Fibroblast of skin of right biceps (primary cell): ENCODE measurements around the gene CLCNKA.

Experiments
- DNase-seq: peaks from one replicate; pipeline ENCODE4 v3.0.0-alpha.2; 2013

CLCNKA gene

DNA sequence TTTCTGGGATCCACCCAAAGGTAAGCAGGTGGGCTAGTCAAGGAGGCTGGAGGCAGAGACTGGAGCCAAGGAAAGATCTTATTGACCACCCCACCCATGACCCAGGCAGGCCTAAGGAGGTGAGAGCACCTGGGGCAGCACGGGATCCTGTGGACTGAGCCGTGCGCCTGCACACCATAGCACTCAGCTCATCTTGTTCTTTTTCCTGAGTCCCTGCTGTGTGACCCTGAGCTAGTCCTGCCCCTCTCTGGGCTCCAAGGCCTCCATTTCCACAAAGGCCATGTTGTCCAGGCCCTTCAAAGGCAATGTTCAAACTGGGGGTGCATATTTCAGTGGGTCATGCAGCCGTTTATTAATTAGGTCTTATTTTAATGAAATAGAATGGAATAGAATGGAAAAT lies 44.4 kb downstream of the CLCNKA start:
- DNase-seq: no peak

DNA sequence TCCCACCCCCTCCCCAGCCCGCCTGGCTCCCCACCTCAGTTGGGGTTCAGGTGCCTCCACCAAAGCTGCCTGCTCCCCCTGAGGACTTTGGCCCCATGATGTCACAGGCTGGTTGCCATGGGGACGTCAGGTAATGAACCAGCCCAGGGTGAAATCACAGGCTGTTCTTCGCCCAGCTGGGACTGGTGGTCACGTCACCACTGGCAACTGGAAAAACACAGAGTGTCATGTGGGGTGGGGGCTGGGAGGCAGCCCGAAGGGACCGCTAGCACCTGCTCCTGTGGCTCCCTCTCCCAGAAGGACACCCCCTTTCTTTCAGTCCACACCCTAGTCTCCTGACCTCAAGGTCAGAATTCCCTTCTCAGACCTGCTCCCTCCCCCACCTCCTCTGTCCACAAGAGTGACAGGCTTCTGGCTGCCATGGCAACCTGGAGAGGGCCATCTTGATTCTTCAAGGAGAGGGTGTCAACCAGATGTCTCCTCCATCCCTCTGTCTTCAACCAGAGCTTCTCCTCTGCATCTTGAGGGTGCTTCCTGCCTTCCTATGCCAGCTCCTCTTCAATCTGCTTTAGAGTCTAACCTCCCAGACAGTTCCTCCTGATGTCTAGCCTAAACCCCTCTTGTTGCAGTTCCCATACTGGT lies 45.4 kb downstream of the CLCNKA start:
- DNase-seq: no peak

DNA sequence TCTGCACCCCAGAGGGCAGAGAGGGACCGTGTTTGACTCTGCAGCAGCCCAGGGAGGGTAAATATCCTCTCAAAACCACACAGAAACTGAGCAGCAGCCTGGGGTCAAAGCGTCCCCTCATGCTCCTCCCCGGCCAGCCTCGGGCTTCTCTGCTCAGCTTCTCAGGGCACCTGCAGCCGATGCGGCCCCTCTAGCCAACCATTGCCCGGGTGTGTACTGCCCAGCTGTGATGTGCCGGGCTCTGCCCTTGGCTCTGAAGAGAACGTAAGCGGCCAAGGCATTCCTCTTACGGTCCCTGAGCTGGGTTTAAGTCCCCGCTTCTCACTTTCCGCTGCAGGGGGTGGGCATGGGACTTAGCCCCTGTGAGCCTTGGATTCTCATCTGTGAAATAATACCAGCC lies 46.1 kb downstream of the CLCNKA start:
- DNase-seq: no peak

DNA sequence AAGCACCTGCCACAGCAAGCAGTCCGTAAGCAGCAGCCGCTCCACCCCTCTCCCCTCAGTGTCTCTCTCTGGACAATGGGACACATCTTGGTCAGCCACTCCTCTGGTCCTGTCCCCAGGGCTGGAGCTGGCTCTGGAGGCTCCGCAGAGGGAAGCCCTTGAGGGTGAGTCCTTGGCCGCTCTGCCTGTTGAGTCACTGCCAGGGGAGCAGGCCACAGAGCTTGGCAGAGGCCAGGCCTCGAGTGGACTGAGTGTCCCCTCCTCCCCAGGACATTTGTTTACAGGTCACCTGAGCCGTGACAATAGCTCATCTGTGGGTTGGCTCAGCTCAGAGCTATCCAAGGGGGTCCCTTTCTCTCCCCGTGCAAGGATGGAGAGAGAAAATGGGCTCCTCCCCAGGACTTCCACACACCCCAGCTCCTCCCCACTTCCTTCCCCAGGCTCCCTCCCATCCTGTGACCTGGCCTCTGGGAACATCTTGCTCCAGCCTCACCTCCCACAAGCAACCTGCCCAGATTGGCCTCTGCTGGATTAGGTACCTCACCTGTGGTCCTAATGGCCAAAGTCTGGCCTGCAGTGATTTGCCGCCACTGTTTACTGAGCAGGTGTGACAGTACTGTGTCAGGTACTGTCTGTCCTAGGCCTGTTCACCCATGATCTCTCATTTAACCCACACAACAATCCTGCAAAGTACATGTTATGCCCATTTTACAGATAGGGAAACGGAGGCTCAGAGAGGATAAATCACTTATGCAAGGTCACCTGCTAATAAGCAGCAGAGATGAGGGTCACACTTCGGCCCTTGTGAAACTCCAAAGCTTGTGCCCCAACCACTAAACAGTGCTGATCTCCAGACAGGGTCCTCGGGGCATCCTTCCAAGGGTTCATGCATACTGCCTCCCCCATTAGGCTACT lies 46.8 kb downstream of the CLCNKA start:
- no peak for DNase-seq

DNA sequence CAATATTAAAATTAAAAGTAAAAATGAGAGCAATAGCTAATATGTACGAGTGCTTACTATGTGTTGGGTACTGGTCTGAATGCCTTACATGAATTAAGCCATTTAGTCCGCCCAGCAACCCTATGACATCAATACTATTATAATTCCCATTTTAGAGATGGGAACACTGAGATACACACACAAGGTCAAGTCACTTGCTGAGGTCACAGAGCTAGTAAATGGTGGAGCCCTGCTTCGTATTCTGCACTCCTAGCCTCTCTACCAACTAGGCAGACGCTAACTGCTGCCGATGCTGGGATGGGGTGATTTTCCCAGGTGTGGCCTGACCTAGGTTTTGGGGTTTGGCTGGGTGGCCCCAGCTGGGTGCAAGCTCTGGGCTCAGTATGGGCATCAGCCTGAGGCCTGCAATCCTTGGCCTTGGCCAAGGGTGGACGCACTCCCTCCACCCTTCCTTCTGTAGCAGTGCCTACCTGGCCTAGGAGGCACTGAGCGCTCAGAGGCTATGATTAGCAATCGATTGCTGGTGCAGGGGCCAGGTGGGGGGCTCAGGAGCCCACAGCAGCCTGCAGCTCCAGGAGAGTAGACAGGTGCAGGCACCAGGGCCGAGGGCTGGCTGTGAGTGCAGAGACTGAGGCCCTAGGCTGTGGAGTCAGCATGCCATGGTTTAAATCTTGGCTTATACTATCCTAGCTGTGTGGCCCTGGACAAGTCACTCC lies 49.0 kb downstream of the CLCNKA start:
- DNase-seq: no peak

- DNase-seq: no peak
These were observed 49.8 kb downstream of the CLCNKA start for GRCh38 chr1:16071614-16072013.

- no peak for DNase-seq
These were observed 50.3 kb downstream of the CLCNKA start for GRCh38 chr1:16072095-16072494.

GRCh38 chr1:16072616-16073484 lies 51.0 kb downstream of the CLCNKA start:
- no peak for DNase-seq

DNA sequence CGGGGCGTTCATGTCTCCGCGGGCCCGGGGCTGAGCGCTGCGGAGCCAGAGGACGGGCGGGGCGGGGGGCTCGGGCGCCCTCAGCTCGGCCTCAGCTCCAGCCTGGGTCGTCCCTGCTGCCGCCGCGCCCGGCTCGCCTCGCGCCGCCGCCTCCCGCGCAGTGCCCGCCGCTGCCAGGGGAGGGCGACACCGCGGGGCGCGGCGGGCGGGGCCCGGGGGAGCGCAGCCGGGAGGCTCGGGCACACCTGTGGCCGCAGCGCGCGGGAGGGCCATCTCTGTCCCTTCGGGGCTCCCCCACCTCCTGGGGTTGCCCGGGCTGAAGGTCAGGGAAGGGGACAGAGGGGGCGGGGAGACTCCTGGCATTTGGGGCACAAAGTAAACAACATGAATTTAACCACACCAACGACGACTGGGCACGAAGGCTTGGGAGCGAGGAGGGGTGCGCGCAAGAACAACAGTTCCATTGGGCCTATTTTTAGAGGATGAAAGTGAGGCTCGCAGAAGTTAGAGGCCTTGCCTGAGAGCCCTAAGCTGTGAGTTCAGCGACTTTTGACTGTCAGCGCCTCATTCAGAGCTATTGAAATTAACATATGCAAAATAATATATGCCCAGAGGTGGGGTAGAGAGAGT lies 51.8 kb downstream of the CLCNKA start, which contains the start of gene FAM131C:
Gene FAM131C (minus strand): TSS at position 162 of the 630 bp plus-strand sequence. CDS start 209 bp downstream, outside the sequence.
- peak; percentile 23 for DNase-seq

GRCh38 chr1:16074217-16074616 lies 52.4 kb downstream of the CLCNKA start:
- DNase-seq: no peak

DNA sequence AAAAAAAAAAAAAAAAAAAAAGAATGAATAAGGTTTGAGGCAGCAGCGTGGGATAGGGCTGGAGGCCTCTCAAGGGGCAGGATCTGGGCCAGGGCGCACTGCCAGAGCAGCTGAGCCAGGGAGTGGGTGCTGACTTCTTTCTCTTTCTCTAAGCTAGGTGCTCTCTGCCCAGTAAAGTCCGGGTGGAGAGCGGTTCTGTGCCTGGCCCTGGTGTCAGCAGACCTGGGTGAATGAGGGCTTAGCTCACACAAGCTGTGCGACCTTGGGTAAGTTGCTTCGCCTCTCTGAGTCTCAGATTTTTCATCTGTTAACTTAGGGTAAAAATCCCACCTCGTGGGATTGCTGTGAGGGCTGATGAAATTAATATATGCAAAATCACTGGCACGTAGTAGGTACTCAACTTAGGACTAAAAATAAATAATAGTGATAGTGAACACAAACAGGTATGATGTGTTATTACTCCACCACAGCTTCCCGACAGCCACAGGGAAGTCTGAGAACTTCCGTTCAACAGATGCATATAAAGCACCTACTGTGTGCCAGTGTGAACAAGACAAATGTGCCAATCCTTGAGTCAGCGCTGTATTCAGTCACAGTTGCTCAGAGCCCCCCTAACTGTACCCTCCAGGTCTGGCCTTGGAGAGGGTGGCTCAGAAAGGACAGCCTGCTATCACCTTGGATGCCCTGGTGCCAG lies 53.6 kb downstream of the CLCNKA start:
- peak; percentile 67 for DNase-seq

DNA sequence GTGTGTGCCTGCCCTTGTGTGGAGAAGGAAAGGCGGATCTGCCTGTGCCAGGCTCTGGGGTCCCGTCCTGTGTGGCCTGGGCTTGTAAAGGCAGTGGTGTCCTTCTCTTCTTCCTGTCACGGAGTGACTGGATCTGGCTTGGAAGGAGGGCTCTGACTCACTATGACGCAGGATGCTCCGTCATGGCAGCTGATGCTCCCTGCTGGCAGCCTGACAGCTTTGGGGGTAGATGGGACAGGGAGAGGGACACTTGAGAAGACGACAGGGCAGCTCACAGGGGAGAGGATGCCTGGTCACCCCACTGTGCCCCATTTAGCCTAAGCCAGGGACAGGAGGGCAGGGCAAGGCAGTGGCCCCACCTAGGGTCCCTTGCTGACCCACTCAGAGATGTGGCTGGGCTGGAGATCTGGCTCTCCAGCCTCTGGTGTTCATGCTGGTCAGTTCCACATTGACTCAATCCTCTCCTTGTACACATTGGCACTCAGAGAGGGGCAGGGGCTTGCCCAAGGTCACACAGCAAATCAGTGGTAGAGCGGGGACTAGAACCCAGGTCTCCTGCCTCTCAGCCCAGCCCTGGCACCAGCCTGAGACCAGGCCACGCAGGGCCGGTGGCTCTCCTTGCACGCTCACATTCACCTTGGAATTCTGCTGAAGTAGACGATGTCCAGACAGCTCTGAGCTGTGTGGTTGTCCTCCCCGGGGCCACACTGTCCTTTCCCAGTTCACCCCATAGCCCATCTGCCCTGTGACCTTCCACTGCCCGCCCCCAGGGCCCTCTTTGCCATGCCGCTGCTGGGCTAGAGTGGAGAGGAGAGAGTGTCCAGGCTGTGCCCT lies 54.4 kb downstream of the CLCNKA start:
- DNase-seq: peak; percentile 96

DNA sequence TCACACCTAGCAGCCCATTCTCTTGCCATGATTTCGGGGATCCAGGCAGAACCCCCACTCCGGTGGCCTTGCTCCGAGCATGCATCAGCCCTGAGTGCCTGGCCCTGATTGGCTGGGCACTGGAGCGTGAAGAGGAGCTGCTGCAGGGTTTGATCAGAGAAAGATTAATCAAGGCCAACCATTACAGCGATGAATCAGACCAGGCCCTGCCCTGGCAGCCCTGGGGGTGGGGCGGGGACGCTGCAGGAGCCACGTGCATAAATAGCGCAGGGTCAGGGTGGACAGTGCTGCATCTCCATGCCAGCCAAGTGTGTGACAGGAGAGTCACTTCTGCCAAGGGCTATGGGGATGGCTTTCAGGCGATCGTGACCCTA lies 55.0 kb downstream of the CLCNKA start:
- DNase-seq: peak; percentile 75

DNA sequence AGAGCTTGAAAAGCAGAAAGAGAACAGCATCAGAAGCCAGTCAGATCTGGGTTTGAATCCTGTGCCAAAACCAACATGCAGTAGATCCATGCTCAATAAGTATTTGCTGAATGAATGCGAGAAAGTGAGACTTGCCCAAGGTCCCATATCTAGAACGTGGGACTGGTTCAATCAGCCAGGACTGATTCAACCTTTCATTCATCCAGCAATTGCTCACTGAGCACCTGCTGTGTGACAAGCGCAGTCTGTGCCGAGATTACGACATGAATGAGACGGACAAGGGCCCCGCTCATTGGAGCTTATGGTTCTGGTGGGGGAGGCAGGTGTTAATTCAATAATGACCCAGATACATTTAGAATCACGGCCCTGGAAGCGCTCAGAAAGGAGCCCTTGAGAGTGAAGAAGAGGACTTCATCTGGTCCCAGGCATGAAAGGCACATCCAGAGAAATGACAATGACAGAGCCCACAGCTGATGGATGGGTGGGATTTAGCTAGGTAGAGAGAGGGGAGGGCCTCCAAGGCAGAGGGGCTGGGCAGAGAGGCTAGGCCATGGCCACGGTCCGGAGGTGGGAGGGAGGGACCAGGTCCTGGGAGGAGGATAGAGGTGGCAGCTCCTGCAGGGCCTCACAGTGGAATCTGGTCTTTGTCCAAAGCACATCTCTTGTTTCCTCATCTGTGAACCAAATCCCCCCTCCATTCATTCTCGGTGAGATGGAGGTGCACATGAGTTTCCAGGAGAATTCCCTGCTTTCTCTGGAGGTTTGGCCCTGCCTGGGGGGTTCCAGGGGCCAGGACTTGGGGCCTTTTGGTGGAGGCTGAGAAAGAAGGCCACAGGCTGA lies 55.8 kb downstream of the CLCNKA start:
- DNase-seq: no peak

DNA sequence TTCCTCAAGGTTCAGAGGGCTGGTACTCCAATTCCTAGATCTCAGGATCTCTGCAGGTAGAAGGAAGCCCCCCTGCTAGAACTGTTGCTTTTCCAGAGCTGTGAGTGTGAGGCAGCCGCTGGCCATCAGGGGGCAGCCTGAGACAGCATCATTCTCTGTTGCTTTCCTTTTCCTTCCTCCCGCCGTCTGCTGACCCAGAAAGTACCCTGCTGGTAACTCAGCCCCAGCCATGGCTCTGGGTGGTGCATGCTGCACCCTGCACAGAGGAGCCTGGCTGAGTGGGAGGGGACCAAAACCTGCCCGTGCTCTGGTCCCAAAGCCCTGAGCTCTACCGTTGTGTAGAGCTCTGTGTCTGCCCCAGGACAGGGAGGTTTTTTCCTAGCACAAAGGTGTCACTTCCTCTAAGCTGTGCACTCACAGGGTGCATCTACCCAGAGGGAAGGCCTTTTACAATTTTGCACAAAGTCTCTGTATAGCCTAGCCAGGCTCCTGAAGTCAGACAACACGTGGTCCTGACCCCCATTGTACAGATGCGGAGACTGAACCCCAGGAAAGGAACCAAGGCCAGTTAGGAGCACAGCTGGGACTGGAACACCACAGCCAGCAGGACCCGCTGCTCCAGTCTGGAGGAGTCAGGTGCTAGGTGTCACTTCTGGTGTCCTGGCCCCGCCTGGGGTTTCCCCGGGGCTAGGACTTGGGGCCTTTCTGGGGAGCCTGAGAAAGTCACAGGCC lies 57.3 kb downstream of the CLCNKA start:
- DNase-seq: peak; percentile 71

- no peak for DNase-seq
These were observed 58.8 kb downstream of the CLCNKA start for GRCh38 chr1:16080422-16081150.

DNA sequence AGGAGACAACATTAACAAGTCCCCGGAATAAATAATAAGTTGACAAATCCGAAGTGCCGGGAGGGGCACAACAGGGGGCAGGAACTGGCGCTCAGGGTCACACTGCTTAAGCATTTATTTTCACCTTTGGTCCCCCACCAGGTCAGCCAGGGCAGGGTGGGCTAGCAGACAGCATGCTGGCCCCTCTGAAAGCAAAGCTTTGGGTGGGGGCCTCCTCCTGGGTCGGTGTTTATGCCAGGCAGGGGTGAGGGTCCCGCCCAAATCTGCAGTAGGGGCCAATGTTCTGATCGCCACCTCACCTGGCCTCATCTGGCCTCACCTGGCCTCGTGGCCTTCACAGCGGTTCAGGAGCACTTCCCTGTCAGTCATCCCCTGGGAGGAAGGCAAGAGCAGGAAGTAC lies 59.8 kb downstream of the CLCNKA start:
- no peak for DNase-seq
